ENCODE measurements around the gene SPATA16. TPM values are rescaled to one million over a fixed set of nuclear protein-coding genes. Genes with fewer than 3 reads are reported as not detected.

SPATA16 gene
- total and polyA plus RNA-seq, 2 donors (not counting 3 experiments of a cell fraction or from before 2014, with no cell fraction given) = not detected

GRCh38 chr3:173096994-173097785, 43.8 kb downstream of the SPATA16 start:
- dilution Hi-C loops (cut with MboI; ENCODE audit: extremely low pct_ligation_motif_present, low sequenced_read_pairs) (no loop called here), intact Hi-C loops (cut with micrococcal nuclease) (no loop called here)
- DNase-seq (ENCODE audit: low read depth, low spot score) (no peak), FAIRE-seq (no peak)
- Histone ChIP-seq H3K4me1 (ENCODE audit: control insufficient read depth, extremely low read depth, insufficient read depth, low read length) (no peaks in the 10 kb centered on the region), H3K79me2 (ENCODE audit: control insufficient read depth, insufficient read depth, low read length) (no peaks in the 10 kb centered on the region), H3K4me3 (replicated peaks in 1 of 3; ENCODE audit: insufficient read depth in 1 of 3, low read depth in 1 of 3, low read length in 3 of 3) (no peak overlapping the region), H3K36me3 (ENCODE audit: control insufficient read depth in 2 of 2, extremely low read depth in 1 of 2, insufficient read depth in 2 of 2, low read length in 2 of 2) (no peaks in the 10 kb centered on the region), H3K9ac (replicated peaks; ENCODE audit: extremely low read depth, insufficient read depth, low read length) (no peak overlapping the region), H3K4me2 (ENCODE audit: insufficient read depth, low read length) (no peak overlapping the region), H4K20me1 (replicated peaks; ENCODE audit: control insufficient read depth, extremely low read depth, insufficient read depth, low read length) (no peaks in the 10 kb centered on the region), H2AFZ (ENCODE audit: low read depth, low read length) (no peak overlapping the region), H3K27me3 (ENCODE audit: control insufficient read depth in 2 of 2, insufficient read depth in 2 of 2, low read length in 2 of 2) (peaks cover 0 to 5% of the 10 kb centered on the region in 2 experiments), H3K9me1 (replicated peaks; ENCODE audit: control insufficient read depth, extremely low read depth, insufficient read depth, low read length) (no peaks in the 10 kb centered on the region), H3K27ac (ENCODE audit: insufficient read depth, low read depth, low read length) (no peak overlapping the region), H3K9me3 (replicated peaks; ENCODE audit: control insufficient read depth, insufficient read depth, low read length) (no peaks in the 10 kb centered on the region)
- CTCF ChIA-PET = no interaction called here
- no TSS peak for BruUV-seq (replicated peaks)
- POLR2A ChIA-PET = no interaction called here
- TF ChIP-seq MAX (IDR thresholded peaks at IDR 0.05; ENCODE audit: insufficient read depth, insufficient read length) = no peak
- no peak for TF ChIP-seq EZH2 (IDR thresholded peaks at IDR 0.05; ENCODE audit: borderline replicate concordance, low read depth, low read length, severe bottlenecking)
- TF ChIP-seq GATA2 (IDR thresholded peaks at IDR 0.05; ENCODE audit: insufficient read depth, insufficient read length, low read depth, low read length) = no peak
- no peak for TF ChIP-seq POLR2A (IDR thresholded peaks at IDR 0.05; ENCODE audit: low read depth, low read length)
- no peak for TF ChIP-seq POLR2AphosphoS5 (IDR thresholded peaks at IDR 0.05; ENCODE audit: insufficient read depth, low read depth, low read length)
- no peak for TF ChIP-seq MYC (IDR thresholded peaks at IDR 0.05; ENCODE audit: low read depth, low read length)

- Histone ChIP-seq H4K20me1 (replicated peaks; ENCODE audit: control insufficient read depth, extremely low read depth, insufficient read depth, low read length) (no peaks in the 10 kb centered on the region), H3K27me3 (ENCODE audit: control insufficient read depth in 2 of 2, insufficient read depth in 2 of 2, low read length in 2 of 2) (peaks cover 0 to 2% of the 10 kb centered on the region in 2 experiments), H3K4me1 (ENCODE audit: control insufficient read depth, extremely low read depth, insufficient read depth, low read length) (no peaks in the 10 kb centered on the region), H3K9me1 (replicated peaks; ENCODE audit: control insufficient read depth, extremely low read depth, insufficient read depth, low read length) (no peaks in the 10 kb centered on the region), H3K4me3 (replicated peaks in 1 of 3; ENCODE audit: insufficient read depth in 1 of 3, low read depth in 1 of 3, low read length in 3 of 3) (no peak overlapping the region), H3K9ac (replicated peaks; ENCODE audit: extremely low read depth, insufficient read depth, low read length) (no peak overlapping the region), H3K36me3 (ENCODE audit: control insufficient read depth in 2 of 2, extremely low read depth in 1 of 2, insufficient read depth in 2 of 2, low read length in 2 of 2) (no peaks in the 10 kb centered on the region), H2AFZ (ENCODE audit: low read depth, low read length) (no peak overlapping the region), H3K79me2 (ENCODE audit: control insufficient read depth, insufficient read depth, low read length) (no peaks in the 10 kb centered on the region), H3K9me3 (replicated peaks; ENCODE audit: control insufficient read depth, insufficient read depth, low read length) (no peaks in the 10 kb centered on the region), H3K4me2 (ENCODE audit: insufficient read depth, low read length) (no peak overlapping the region), H3K27ac (ENCODE audit: insufficient read depth, low read depth, low read length) (no peak overlapping the region)
- POLR2A ChIA-PET = no interaction called here
- no peak for DNase-seq (ENCODE audit: low read depth, low spot score)
- no peak for FAIRE-seq
- intact Hi-C loops (cut with micrococcal nuclease) = no loop called here
- dilution Hi-C loops (cut with MboI; ENCODE audit: extremely low pct_ligation_motif_present, low sequenced_read_pairs) = no loop called here
- TF ChIP-seq EZH2 (IDR thresholded peaks at IDR 0.05; ENCODE audit: borderline replicate concordance, low read depth, low read length, severe bottlenecking) = no peak
- no peak for TF ChIP-seq MYC (IDR thresholded peaks at IDR 0.05; ENCODE audit: low read depth, low read length)
- TF ChIP-seq CTCF (IDR thresholded peaks at IDR 0.05; ENCODE audit: extremely low read depth in 1 of 2, insufficient read depth in 1 of 2, low read depth in 1 of 2, low read length in 2 of 2) = no peak
- no peak for TF ChIP-seq GATA2 (IDR thresholded peaks at IDR 0.05; ENCODE audit: insufficient read depth, insufficient read length, low read depth, low read length)
- TF ChIP-seq MAX (IDR thresholded peaks at IDR 0.05; ENCODE audit: insufficient read depth, insufficient read length) = no peak
- no peak for TF ChIP-seq POLR2A (IDR thresholded peaks at IDR 0.05; ENCODE audit: low read depth, low read length)
- TF ChIP-seq JUN (IDR thresholded peaks at IDR 0.05; ENCODE audit: borderline replicate concordance, insufficient read depth, insufficient read length, low read depth) = no peak
- no peak for TF ChIP-seq FOS (IDR thresholded peaks at IDR 0.05; ENCODE audit: borderline replicate concordance, insufficient read depth, low read length)
- no peak for TF ChIP-seq POLR2AphosphoS5 (IDR thresholded peaks at IDR 0.05; ENCODE audit: insufficient read depth, low read depth, low read length)
- CTCF ChIA-PET = interaction anchor here (0.8 kb wide), 1 partner anchor 19 kb away, joined by 3 read pairs; no protein-coding TSS in a partner anchor
- BruUV-seq (replicated peaks) = no TSS peak
Observed at GRCh38 chr3:173096140-173096539, 44.9 kb downstream of the SPATA16 start.
